ENCODE results near the gene OBI1. TPM values are rescaled to one million over a fixed set of nuclear protein-coding genes. Genes with fewer than 3 reads are reported as not detected.
"Not testable (repeated sequence)": the region's sequence is repeated elsewhere in the genome, so short reads cannot be mapped to it uniquely, and the experiment has no call there.

The OBI1 gene
- total and polyA plus RNA-seq, 3 experiments from 2014 or later, result 12.6 to 20.9 (median 20.6) TPM

DNA sequence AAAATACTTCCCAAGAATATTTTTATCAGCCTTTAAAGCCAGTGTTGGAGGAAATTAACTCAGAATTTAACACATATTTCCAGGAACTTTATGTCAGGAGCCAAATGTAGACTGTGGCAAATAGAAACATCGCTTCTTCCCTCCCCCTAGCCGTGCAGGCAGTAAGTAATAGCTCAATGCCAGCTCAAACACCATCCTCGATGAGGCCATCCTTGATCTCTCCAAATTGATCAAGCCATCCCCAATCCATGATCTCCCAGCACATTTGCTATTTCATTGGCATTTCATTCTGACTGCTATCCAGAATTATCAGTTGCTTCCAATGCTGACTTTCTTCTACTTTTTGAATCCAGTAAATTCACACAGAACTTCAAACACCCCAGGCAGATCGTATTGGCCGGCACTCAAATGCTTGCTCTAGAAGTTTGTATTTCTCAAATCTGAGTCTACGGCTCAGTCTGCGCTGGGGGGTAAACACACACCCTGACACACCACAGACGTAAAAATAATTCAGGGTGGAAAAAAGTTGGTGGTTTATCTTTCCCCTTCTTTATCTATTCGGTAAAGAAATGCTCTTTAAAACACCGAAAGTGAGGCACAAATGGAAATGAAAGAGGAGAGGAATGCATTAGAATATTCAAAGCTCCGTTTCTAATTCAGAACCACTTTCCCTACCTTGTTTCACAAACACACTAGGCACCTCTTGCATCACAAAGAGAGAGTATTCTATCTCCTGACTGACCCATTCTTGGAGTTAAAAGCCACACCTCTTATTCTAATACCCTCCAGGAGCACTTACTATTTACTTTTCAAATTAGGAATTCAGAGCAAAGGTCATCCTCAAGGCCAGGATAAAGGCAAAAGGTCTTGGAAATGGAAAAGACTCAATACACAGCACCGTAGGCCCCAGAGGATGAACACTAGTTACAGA is 991 bp downstream of the OBI1 start:
- ChIA-PET CTCF (no interaction called here), POLR2A (no interaction called here)
- H3K36me3 Mint-ChIP-seq, result peaks cover 0 to 21% (median 0%) of the 10 kb centered on the region in 3 donors
- peaks cover 40 to 60% (median 58%) of the 10 kb centered on the region in 3 donors for H3K4me1 Mint-ChIP-seq
- H3K27ac Mint-ChIP-seq, result peak overlapping the region; percentile 72 to 99 (median 94)
- no peak for DNase-seq
- peaks cover 16% of the 10 kb centered on the region for H3K4me1 ChIP-seq (ENCODE audit: insufficient read depth, low read length)
- H3K27me3 Mint-ChIP-seq, result no peaks in the 10 kb centered on the region
- H3K27me3 ChIP-seq (ENCODE audit: insufficient read depth, low read length, poor library complexity, severe bottlenecking), result no peaks in the 10 kb centered on the region
- no peaks in the 10 kb centered on the region for H3K36me3 ChIP-seq (ENCODE audit: insufficient read depth, low read length)
- H3K9me3 ChIP-seq (ENCODE audit: low read length), result no peaks in the 10 kb centered on the region
- H3K4me3 ChIP-seq (ENCODE audit: low read length), result peak overlapping the region; percentile 72
- no peaks in the 10 kb centered on the region for H3K9me3 Mint-ChIP-seq
- H3K27ac ChIP-seq (ENCODE audit: low read depth, low read length), result peak overlapping the region; percentile 47
- H3K4me3 Mint-ChIP-seq, result peak overlapping the region; percentile 94 to 100 (median 97)

- ChIA-PET POLR2A (no interaction called here), CTCF (interaction anchor here (1.2 kb wide), 1 partner anchor 23 kb away, joined by 3 read pairs; no protein-coding TSS in a partner anchor)
- Histone ChIP-seq H3K27me3 (ENCODE audit: insufficient read depth, low read length, poor library complexity, severe bottlenecking) (no peaks in the 10 kb centered on the region), H3K27ac (ENCODE audit: low read depth, low read length) (no peak overlapping the region), H3K36me3 (ENCODE audit: insufficient read depth, low read length) (no peaks in the 10 kb centered on the region), H3K9me3 (ENCODE audit: low read length) (no peaks in the 10 kb centered on the region), H3K4me3 (ENCODE audit: low read length) (no peak overlapping the region), H3K4me1 (ENCODE audit: insufficient read depth, low read length) (peaks cover 25% of the 10 kb centered on the region)
- Mint-ChIP-seq H3K27me3 (no peaks in the 10 kb centered on the region), H3K4me3 (peak overlapping the region in 2 of 7 donors; percentile 64 to 71), H3K36me3 (peaks cover 0 to 21% (median 0%) of the 10 kb centered on the region in 3 donors), H3K9me3 (no peaks in the 10 kb centered on the region), H3K4me1 (peaks cover 41 to 58% (median 52%) of the 10 kb centered on the region in 3 donors), H3K27ac (peak overlapping the region in 2 of 8 donors; percentile 8 to 13)
- DNase-seq, result no peak
Observed at GRCh38 chr13:78655906-78656305, 3.0 kb downstream of the OBI1 start.

DNA sequence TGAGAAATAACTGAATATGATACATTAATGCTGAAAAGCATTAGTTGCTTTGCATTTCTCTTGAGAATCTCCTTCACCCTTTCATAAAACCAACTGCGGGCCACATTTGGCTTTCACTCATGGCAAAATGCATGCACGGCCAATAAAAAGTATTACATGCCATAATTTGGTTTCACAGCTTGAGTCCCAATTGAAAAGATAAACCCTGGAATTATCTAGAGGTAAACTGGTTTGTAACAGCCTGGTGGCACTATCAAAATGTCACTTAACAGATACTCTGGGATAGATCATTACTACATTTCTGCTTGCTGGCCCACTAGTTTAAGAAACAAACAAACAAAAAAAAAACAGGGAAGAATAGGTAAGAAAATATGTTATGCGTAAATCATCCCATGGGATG is 3.9 kb downstream of the OBI1 start:
- DNase-seq, result no peak
- CTCF ChIA-PET, result no interaction called here
- H3K27ac ChIP-seq (ENCODE audit: low read depth, low read length), result no peak overlapping the region
- Mint-ChIP-seq H3K36me3 (peaks cover 0 to 21% (median 0%) of the 10 kb centered on the region in 3 donors), H3K27ac (peak overlapping the region in 1 of 8 donors; percentile 8), H3K9me3 (no peaks in the 10 kb centered on the region), H3K27me3 (no peaks in the 10 kb centered on the region), H3K4me3 (peak overlapping the region in 1 of 7 donors; percentile 71), H3K4me1 (peaks cover 37 to 51% (median 46%) of the 10 kb centered on the region in 3 donors)
- H3K4me3 ChIP-seq (ENCODE audit: low read length), result no peak overlapping the region
- no peaks in the 10 kb centered on the region for H3K9me3 ChIP-seq (ENCODE audit: low read length)
- no peaks in the 10 kb centered on the region for H3K27me3 ChIP-seq (ENCODE audit: insufficient read depth, low read length, poor library complexity, severe bottlenecking)
- peaks cover 34% of the 10 kb centered on the region for H3K4me1 ChIP-seq (ENCODE audit: insufficient read depth, low read length)
- no peaks in the 10 kb centered on the region for H3K36me3 ChIP-seq (ENCODE audit: insufficient read depth, low read length)
- POLR2A ChIA-PET, result no interaction called here

GRCh38 chr13:78652651-78653050 is 6.3 kb downstream of the OBI1 start:
- DNase-seq, result no peak
- no peak overlapping the region for H3K4me3 ChIP-seq (ENCODE audit: low read length)
- H3K27me3 ChIP-seq (ENCODE audit: insufficient read depth, low read length, poor library complexity, severe bottlenecking), result no peaks in the 10 kb centered on the region
- H3K4me3 Mint-ChIP-seq, result no peak overlapping the region
- H3K36me3 ChIP-seq (ENCODE audit: insufficient read depth, low read length), result no peaks in the 10 kb centered on the region
- H3K4me1 ChIP-seq (ENCODE audit: insufficient read depth, low read length), result peaks cover 39% of the 10 kb centered on the region
- ChIA-PET CTCF (no interaction called here), POLR2A (no interaction called here)
- no peak overlapping the region for H3K27ac ChIP-seq (ENCODE audit: low read depth, low read length)
- H3K9me3 Mint-ChIP-seq, result no peaks in the 10 kb centered on the region
- no peaks in the 10 kb centered on the region for H3K9me3 ChIP-seq (ENCODE audit: low read length)
- H3K27ac Mint-ChIP-seq, result no peak overlapping the region
- no peaks in the 10 kb centered on the region for H3K27me3 Mint-ChIP-seq
- H3K4me1 Mint-ChIP-seq, result peaks cover 21 to 30% (median 30%) of the 10 kb centered on the region in 3 donors
- peaks cover 0 to 10% (median 0%) of the 10 kb centered on the region in 3 donors for H3K36me3 Mint-ChIP-seq

DNA sequence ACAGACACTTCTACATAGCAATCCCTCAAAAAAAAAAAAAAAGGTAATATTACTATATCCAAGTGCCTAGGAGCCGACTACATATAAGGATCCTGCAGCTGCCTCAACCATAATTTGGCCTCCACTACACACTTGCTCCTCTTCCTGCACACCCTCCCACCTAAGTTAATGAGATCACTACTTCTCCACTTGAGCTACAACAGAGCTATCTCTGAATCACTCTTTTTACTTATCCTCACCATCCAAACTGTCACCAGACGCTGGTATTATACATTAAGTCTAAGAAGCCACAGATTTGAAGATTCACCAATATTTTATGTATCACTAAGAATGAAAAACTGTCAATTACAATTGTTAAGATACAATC is 8.3 kb downstream of the OBI1 start:
- Mint-ChIP-seq H3K4me1 (peaks cover 20 to 37% (median 36%) of the 10 kb centered on the region in 3 donors), H3K27ac (no peak overlapping the region), H3K9me3 (no peaks in the 10 kb centered on the region), H3K27me3 (no peaks in the 10 kb centered on the region), H3K4me3 (no peak overlapping the region), H3K36me3 (peaks cover 0 to 7% (median 0%) of the 10 kb centered on the region in 3 donors)
- no peak for DNase-seq
- peaks cover 35% of the 10 kb centered on the region for H3K4me1 ChIP-seq (ENCODE audit: insufficient read depth, low read length)
- ChIA-PET POLR2A (interaction anchor here (0.5 kb wide), 1 partner anchor 755 kb away, joined by 6 read pairs; the partner anchor contains the start of gene RBM26), CTCF (no interaction called here)
- H3K9me3 ChIP-seq (ENCODE audit: low read length), result no peaks in the 10 kb centered on the region
- no peaks in the 10 kb centered on the region for H3K27me3 ChIP-seq (ENCODE audit: insufficient read depth, low read length, poor library complexity, severe bottlenecking)
- no peak overlapping the region for H3K27ac ChIP-seq (ENCODE audit: low read depth, low read length)
- H3K36me3 ChIP-seq (ENCODE audit: insufficient read depth, low read length), result no peaks in the 10 kb centered on the region
- no peak overlapping the region for H3K4me3 ChIP-seq (ENCODE audit: low read length)

- Mint-ChIP-seq H3K27me3 (no peaks in the 10 kb centered on the region), H3K4me1 (peaks cover 18 to 35% (median 33%) of the 10 kb centered on the region in 3 donors), H3K4me3 (no peak overlapping the region), H3K27ac (no peak overlapping the region), H3K9me3 (no peaks in the 10 kb centered on the region), H3K36me3 (peaks cover 0 to 3% (median 0%) of the 10 kb centered on the region in 3 donors)
- H3K36me3 ChIP-seq (ENCODE audit: insufficient read depth, low read length), result no peaks in the 10 kb centered on the region
- no peak overlapping the region for H3K4me3 ChIP-seq (ENCODE audit: low read length)
- DNase-seq, result no peak
- no peaks in the 10 kb centered on the region for H3K27me3 ChIP-seq (ENCODE audit: insufficient read depth, low read length, poor library complexity, severe bottlenecking)
- CTCF ChIA-PET, result no interaction called here
- no peaks in the 10 kb centered on the region for H3K9me3 ChIP-seq (ENCODE audit: low read length)
- no peak overlapping the region for H3K27ac ChIP-seq (ENCODE audit: low read depth, low read length)
- peaks cover 35% of the 10 kb centered on the region for H3K4me1 ChIP-seq (ENCODE audit: insufficient read depth, low read length)
- POLR2A ChIA-PET, result interaction anchor here (0.5 kb wide), 1 partner anchor 756 kb away, joined by 6 read pairs; the partner anchor contains the start of gene RBM26
Observed at GRCh38 chr13:78649997-78650716, 8.8 kb downstream of the OBI1 start.

DNA sequence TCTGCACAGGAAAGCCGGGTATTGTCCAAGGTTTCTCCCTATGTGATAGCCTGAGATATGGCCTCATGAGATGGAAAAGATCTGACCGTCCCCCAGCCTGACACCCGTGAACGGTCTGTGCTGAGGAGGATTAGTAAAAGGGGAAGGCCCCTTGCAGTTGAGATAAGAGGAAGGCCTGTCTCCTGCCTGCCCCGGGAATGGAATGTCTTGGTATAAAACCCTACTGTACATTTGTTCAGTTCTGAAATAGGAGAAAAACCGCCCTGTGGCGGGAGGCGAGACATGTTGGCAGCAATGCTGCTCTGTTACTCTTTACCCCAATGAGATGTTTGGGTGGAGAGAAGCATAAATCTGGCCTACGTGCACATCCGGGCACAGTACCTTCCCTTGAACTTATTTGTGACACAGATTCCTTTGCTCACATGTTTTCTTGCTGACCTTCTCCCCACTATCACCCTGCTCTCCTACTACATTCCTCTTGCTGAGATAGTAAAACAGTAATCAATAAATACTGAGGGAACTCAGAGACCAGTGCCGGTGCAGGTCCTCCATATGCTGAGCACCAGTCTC is 11.8 kb downstream of the OBI1 start:
- H3K9me3 Mint-ChIP-seq; H3K27ac Mint-ChIP-seq; DNase-seq; H3K27me3 Mint-ChIP-seq; H3K4me3 ChIP-seq (ENCODE audit: low read length); H3K27ac ChIP-seq (ENCODE audit: low read depth, low read length); CTCF ChIA-PET; H3K4me3 Mint-ChIP-seq; H3K27me3 ChIP-seq (ENCODE audit: insufficient read depth, low read length, poor library complexity, severe bottlenecking); H3K9me3 ChIP-seq (ENCODE audit: low read length); POLR2A ChIA-PET; H3K36me3 ChIP-seq (ENCODE audit: insufficient read depth, low read length): not testable (repeated sequence)
- Mint-ChIP-seq H3K36me3 (peaks cover 0 to 20% (median 3%) of the 10 kb centered on the region in 3 donors), H3K4me1 (peaks cover 19 to 35% (median 33%) of the 10 kb centered on the region in 3 donors)
- H3K4me1 ChIP-seq (ENCODE audit: insufficient read depth, low read length), result peaks cover 29% of the 10 kb centered on the region
